Activated T-cell treated with anti-CD3 and anti-CD28 coated beads, Interleukin-2, amount 50 U/mL, for 48 hours (primary cell): ENCODE data around the gene MTCL1.

Source experiments
- DNase-seq, 2 experiments: peaks; one replicate each; pipeline ENCODE4 v3.0.0-alpha.2; 2020

Gene MTCL1

GRCh38 chr18:8795586-8796325 lies 90.4 kb downstream of the MTCL1 start:
- no peak for DNase-seq

GRCh38 chr18:8797206-8797605 lies 91.8 kb downstream of the MTCL1 start:
- DNase-seq, result no peak

GRCh38 chr18:8799001-8799400 lies 93.6 kb downstream of the MTCL1 start:
- no peak for DNase-seq

- no peak for DNase-seq
These were observed 94.5 kb downstream of the MTCL1 start for GRCh38 chr18:8799596-8800441.

- DNase-seq, result no peak
These were observed 95.1 kb downstream of the MTCL1 start for GRCh38 chr18:8800445-8800844.

GRCh38 chr18:8800876-8801262 lies 95.5 kb downstream of the MTCL1 start:
- DNase-seq, result no peak

- no peak for DNase-seq
These were observed 96.0 kb downstream of the MTCL1 start for GRCh38 chr18:8801263-8801901.

GRCh38 chr18:8802017-8802672 lies 96.8 kb downstream of the MTCL1 start:
- DNase-seq, result no peak

- no peak for DNase-seq
These were observed 97.9 kb downstream of the MTCL1 start for GRCh38 chr18:8803063-8803795.

- DNase-seq, result no peak
These were observed 98.6 kb downstream of the MTCL1 start for GRCh38 chr18:8803957-8804356.

GRCh38 chr18:8805552-8805951 lies 100.2 kb downstream of the MTCL1 start:
- DNase-seq, result no peak

GRCh38 chr18:8806100-8806797 lies 100.9 kb downstream of the MTCL1 start:
- no peak for DNase-seq

GRCh38 chr18:8806798-8807487 lies 101.6 kb downstream of the MTCL1 start:
- no peak for DNase-seq

- no peak for DNase-seq
These were observed 102.1 kb downstream of the MTCL1 start for GRCh38 chr18:8807488-8807805.

GRCh38 chr18:8808001-8808400 lies 102.6 kb downstream of the MTCL1 start:
- DNase-seq, result no peak

- DNase-seq, result no peak
These were observed 104.2 kb downstream of the MTCL1 start for GRCh38 chr18:8809514-8809913.

GRCh38 chr18:8810157-8810556 lies 104.8 kb downstream of the MTCL1 start:
- DNase-seq, result no peak

- DNase-seq, result no peak
These were observed 105.8 kb downstream of the MTCL1 start for GRCh38 chr18:8811115-8811514.

- no peak for DNase-seq
These were observed 107.3 kb downstream of the MTCL1 start for GRCh38 chr18:8812631-8813030.

- DNase-seq, result no peak
These were observed 108.3 kb downstream of the MTCL1 start for GRCh38 chr18:8813611-8814010.

- no peak for DNase-seq
These were observed 108.8 kb downstream of the MTCL1 start for GRCh38 chr18:8814206-8814605.
